H1 (cell line): Measurements from ENCODE around the gene KCNB1. TPM values are rescaled to one million over a fixed set of nuclear protein-coding genes. Genes with fewer than 3 reads are reported as not detected.

ENCODE experiments used
- CTCF ChIA-PET: fragments of 300-600 bp; sonication (Branson Sonifier 250); formaldehyde crosslinking; loops from one replicate; lab custom pipeline; 2021; ENCODE audit not compliant: partially characterized antibody; lab: Charles Lee
- POLR2A ChIA-PET: fragments of 300-600 bp; sonication (Branson Sonifier 250); formaldehyde crosslinking; loops from one replicate; lab custom pipeline; 2021; ENCODE audit warnings: inconsistent platforms; ENCODE audit not compliant: partially characterized antibody; lab: Charles Lee
- DNase-seq, 2 experiments: peaks; one replicate each; pipeline versions ENCODE4 v3.0.0 to v3.0.0-alpha.2; 2010 to 2022; ENCODE audit warnings: low spot score in 2 of 2, low read depth in 1 of 2, mixed read lengths in 1 of 2
- FAIRE-seq: peaks from 2 replicates; lab custom pipeline; 2011; peaks lifted over from hg19 to GRCh38; lab: Jason Lieb, UNC
- H2AFZ ChIP-seq: 2 replicates; pipeline ENCODE4 v1.8.1; 2012; ENCODE audit warnings: low read length, inconsistent platforms
- H2AK5ac ChIP-seq: 2 replicates; pipeline ENCODE4 v1.6.1; 2013; ENCODE audit warnings: low read depth, low read length
- H2BK120ac ChIP-seq: replicated peaks from 2 replicates; pipeline ENCODE3; 2013; ENCODE audit warnings: low read depth, low read length, inconsistent platforms
- H2BK12ac ChIP-seq: 2 replicates; pipeline ENCODE4 v1.6.1; 2013; ENCODE audit warnings: low read depth, low read length
- H2BK15ac ChIP-seq: 2 replicates; pipeline ENCODE4 v1.6.1; 2013; ENCODE audit warnings: low read length
- H2BK20ac ChIP-seq: 2 replicates; pipeline ENCODE4 v1.6.1; 2013; ENCODE audit warnings: low read length
- H2BK5ac ChIP-seq: 2 replicates; pipeline ENCODE4 v1.6.1; 2013; ENCODE audit warnings: low read depth, low read length
- H3K14ac ChIP-seq: 2 replicates; pipeline ENCODE4 v1.6.1; 2013; ENCODE audit warnings: inconsistent platforms; ENCODE audit not compliant: insufficient read length
- H3K18ac ChIP-seq: 2 replicates; pipeline ENCODE4 v1.6.1; 2013; ENCODE audit warnings: low read length; ENCODE audit errors: extremely low read depth
- H3K23ac ChIP-seq: 2 replicates; pipeline ENCODE4 v1.6.1; 2013; ENCODE audit warnings: inconsistent platforms; ENCODE audit not compliant: insufficient read length
- H3K23me2 ChIP-seq: 2 replicates; pipeline ENCODE4 v1.6.1; 2013; ENCODE audit warnings: low read depth, low read length
- H3K27ac ChIP-seq: 2 replicates; pipeline ENCODE4 v1.6.1; 2011; ENCODE audit warnings: low read depth, low read length, inconsistent platforms
- H3K27me3 ChIP-seq, 4 experiments: replicated peaks in 1 of 4; 1 replicate in 1 of 4; 2 replicates in 3 of 4; pipeline versions ENCODE4 v1.6.1 to v1.8.1; 2011 to 2013; ENCODE audit warnings: low read length in 3 of 4, mild to moderate bottlenecking in 3 of 4, inconsistent platforms in 2 of 4, mixed read lengths in 2 of 4, moderate library complexity in 1 of 4; ENCODE audit not compliant: control insufficient read depth in 3 of 4, insufficient read depth in 3 of 4; ENCODE audit errors: extremely low read depth in 1 of 4
- H3K36me3 ChIP-seq, 4 experiments: 2 replicates each; pipeline versions ENCODE4 v1.6.1 to v1.8.1; 2011 to 2013; ENCODE audit warnings: mild to moderate bottlenecking in 4 of 4, low read length in 3 of 4, moderate library complexity in 2 of 4, control low read depth in 1 of 4, inconsistent platforms in 1 of 4; ENCODE audit not compliant: insufficient read depth in 4 of 4, control insufficient read depth in 2 of 4
- H3K4ac ChIP-seq: replicated peaks from 2 replicates; pipeline ENCODE3; 2013; ENCODE audit warnings: low read length, low read depth, mixed read lengths, inconsistent platforms; ENCODE audit not compliant: insufficient read length
- H3K4me1 ChIP-seq, 4 experiments: replicated peaks in 1 of 4; 1 replicate in 1 of 4; 2 replicates in 3 of 4; pipeline versions ENCODE4 v1.6.1 to v1.8.1; 2011 to 2013; ENCODE audit warnings: low read length in 3 of 4, inconsistent platforms in 2 of 4, mixed read lengths in 1 of 4; ENCODE audit not compliant: insufficient read depth in 4 of 4, control insufficient read depth in 3 of 4
- H3K4me2 ChIP-seq, 2 experiments: 2 replicates each; pipeline versions ENCODE4 v1.6.1 to v1.8.1; 2011 to 2013; ENCODE audit warnings: low read depth in 2 of 2, low read length in 2 of 2, control low read depth in 1 of 2, inconsistent platforms in 1 of 2, mild to moderate bottlenecking in 1 of 2; ENCODE audit not compliant: insufficient read depth in 1 of 2
- H3K4me3 ChIP-seq, 4 experiments: fragments of 200-600, 300-600 bp in 1 of 4; sonication (generic), shearing (Covaris generic), sonication (Bioruptor Twin) in 1 of 4; 2 replicates each; pipeline versions ENCODE4 v1.5.1 to v1.8.1; 2011 to 2016; ENCODE audit warnings: low read length in 4 of 4, low read depth in 3 of 4, control low read depth in 2 of 4, inconsistent platforms in 2 of 4, mild to moderate bottlenecking in 2 of 4, mixed read lengths in 1 of 4, moderate library complexity in 1 of 4; ENCODE audit not compliant: insufficient read depth in 2 of 4; ENCODE audit errors: extremely low read depth in 1 of 4
- H3K56ac ChIP-seq: replicated peaks from 2 replicates; pipeline ENCODE3; 2013; ENCODE audit warnings: low read depth, mild to moderate bottlenecking, mixed read lengths, low read length, inconsistent platforms; ENCODE audit not compliant: insufficient read length
- H3K79me1 ChIP-seq: 2 replicates; pipeline ENCODE4 v1.6.1; 2013; ENCODE audit warnings: low read depth, low read length, control low read depth
- H3K79me2 ChIP-seq, 2 experiments: 2 replicates each; pipeline versions ENCODE4 v1.6.1 to v1.8.1; 2012 to 2013; ENCODE audit warnings: low read length in 2 of 2, mild to moderate bottlenecking in 2 of 2, inconsistent platforms in 1 of 2; ENCODE audit not compliant: insufficient read depth in 2 of 2, control insufficient read depth in 1 of 2
- H3K9ac ChIP-seq, 4 experiments: replicated peaks in 1 of 4; 1 replicate in 1 of 4; 2 replicates in 3 of 4; pipeline versions ENCODE4 v1.6.1 to v1.8.1; 2011 to 2013; ENCODE audit warnings: low read depth in 3 of 4, low read length in 3 of 4, control low read depth in 2 of 4, mild to moderate bottlenecking in 2 of 4, moderate library complexity in 2 of 4, inconsistent platforms in 1 of 4; ENCODE audit errors: extremely low read depth in 1 of 4
- H3K9me3 ChIP-seq, 2 experiments: 2 replicates each; pipeline versions ENCODE4 v1.6.1 to v1.8.1; 2012 to 2013; ENCODE audit warnings: mild to moderate bottlenecking in 2 of 2, moderate library complexity in 2 of 2, control low read depth in 1 of 2, inconsistent platforms in 1 of 2, low read depth in 1 of 2, low read length in 1 of 2, mixed read lengths in 1 of 2; ENCODE audit not compliant: insufficient read depth in 2 of 2
- H4K20me1 ChIP-seq, 2 experiments: replicated peaks in 1 of 2; 2 replicates each; pipeline versions ENCODE3 to v1.8.1; 2011 to 2013; ENCODE audit warnings: inconsistent platforms in 2 of 2, low read length in 2 of 2, mild to moderate bottlenecking in 1 of 2; ENCODE audit not compliant: insufficient read depth in 2 of 2, control insufficient read depth in 1 of 2
- H4K5ac ChIP-seq: 2 replicates; pipeline ENCODE4 v1.6.1; 2013; ENCODE audit warnings: low read length, low read depth, mixed read lengths, inconsistent platforms; ENCODE audit not compliant: insufficient read length
- H4K8ac ChIP-seq: 2 replicates; pipeline ENCODE4 v1.8.0; 2013; ENCODE audit warnings: mild to moderate bottlenecking, moderate library complexity, low read length, inconsistent platforms; ENCODE audit not compliant: insufficient read depth; ENCODE audit errors: extremely low read depth
- H4K91ac ChIP-seq: replicated peaks from 2 replicates; pipeline ENCODE3; 2013; ENCODE audit warnings: low read length, mixed read lengths, inconsistent platforms; ENCODE audit not compliant: insufficient read length
- CHD1 ChIP-seq: IDR thresholded peaks from 2 replicates; pipeline ENCODE4 v1.6.1; 2012; ENCODE audit warnings: low read depth, low read length, improper control_type of control experiment
- CHD2 ChIP-seq: IDR thresholded peaks from 2 replicates; pipeline ENCODE4 v1.6.1; 2012; ENCODE audit warnings: low read length, improper control_type of control experiment
- POU5F1 ChIP-seq: IDR thresholded peaks from 2 replicates; pipeline ENCODE4 v1.6.1; 2011; ENCODE audit warnings: low read depth, mild to moderate bottlenecking, low read length, moderate library complexity
- RBBP5 ChIP-seq: IDR thresholded peaks from 2 replicates; pipeline ENCODE4 v1.7.1; 2012; ENCODE audit warnings: low read depth, mild to moderate bottlenecking, inconsistent platforms, low read length, moderate library complexity, borderline replicate concordance
- WGBS, 2 experiments: shearing (Covaris generic) in 1 of 2; methylation state at CpG; one replicate each; pipeline versions ENCODE4 v1.1.6 to v1.1.7; 2013 to 2015; ENCODE audit warnings: low lambda C conversion rate in 2 of 2, mixed read lengths in 2 of 2, inconsistent platforms in 1 of 2, low coverage in 1 of 2, missing lambda C conversion rate in 1 of 2; ENCODE audit not compliant: insufficient replicate concordance in 2 of 2, insufficient coverage in 1 of 2, insufficient read length in 1 of 2; ENCODE audit errors: extremely low coverage in 1 of 2, missing lambda C conversion rate in 1 of 2; 5-methylcytosine and 5-hydroxymethylcytosine counted together
- polyA plus RNA-seq, 7 experiments: library from polyadenylated mRNA; depleted of rRNA in 3 of 7; stranded (reverse) in 5 of 7; unstranded in 2 of 7; fragments of >200 nt in 5 of 7; fragments of 200-250 nt in 2 of 7; gene quantifications; 1 replicate in 5 of 7; 2 replicates in 1 of 7; 4 replicates in 1 of 7; pipeline versions ENCODE4 v1.2.1 to v1.2.3, GENCODE V29; 2011 to 2013; ENCODE audit warnings: missing spikeins in 2 of 7, mixed read lengths in 2 of 7
- total RNA-seq: library from RNA; stranded (reverse); fragmentation: NEBNext Ultra II Directional; extraction: Animal tissue kit (Norgen Biotek cat#: 25700); gene quantifications from 2 replicates; pipeline ENCODE4 v1.2.1, GENCODE V29; 2021

Gene KCNB1
- total and polyA plus RNA-seq, 2 of the 8 experiments (the other 6 are each of a cell fraction or from before 2014, with no cell fraction given): 0.58 to 0.67 TPM

- H3K4me2 ChIP-seq: no peak overlapping the region
- peaks cover 0 to 2% (median 0%) of the 10 kb centered on the region in 4 experiments; a peak in 3 of 7 replicates for H3K27me3 ChIP-seq
- FAIRE-seq: no peak
- no peak overlapping the region for H3K4me3 ChIP-seq
- H3K23me2 ChIP-seq: peaks cover under 1% of the 10 kb centered on the region; the same call in 1 of the 2 replicates
- H3K4me1 ChIP-seq: no peaks in the 10 kb centered on the region
- no peak overlapping the region for H2AFZ ChIP-seq
- H3K79me2 ChIP-seq: no peaks in the 10 kb centered on the region
- no peak overlapping the region for H3K56ac ChIP-seq
- CTCF ChIA-PET: interaction anchor here (0.6 to 3.8 kb wide), 3 partner anchors 51 to 172 kb away, joined by 4 to 12 read pairs (median 4); no protein-coding TSS in a partner anchor
- H2AK5ac ChIP-seq: no peak overlapping the region
- no peak overlapping the region for H3K9ac ChIP-seq
- H4K8ac ChIP-seq: no peak overlapping the region
- H3K79me1 ChIP-seq: no peaks in the 10 kb centered on the region
- POLR2A ChIA-PET: no interaction called here
- H3K9me3 ChIP-seq: peaks cover 0 to 4% of the 10 kb centered on the region in 2 experiments; a peak in 1 of 4 replicates
- 85% methylated on average over 1 of the region's 1 CpG; no CpG with 5 or more reads in 1 of the 2 experiments for WGBS, 2 experiments
- H3K23ac ChIP-seq: no peak overlapping the region
- no peak overlapping the region for H3K14ac ChIP-seq
- no peak overlapping the region for H2BK5ac ChIP-seq
- H3K27ac ChIP-seq: no peak overlapping the region
- H2BK12ac ChIP-seq: no peak overlapping the region
- H2BK20ac ChIP-seq: no peak overlapping the region
- H4K91ac ChIP-seq: no peak overlapping the region
- no peak overlapping the region for H2BK15ac ChIP-seq
- no peak for DNase-seq
- no peak overlapping the region for H3K18ac ChIP-seq
- no peaks in the 10 kb centered on the region for H3K36me3 ChIP-seq
- no peak overlapping the region for H4K5ac ChIP-seq
- no peak overlapping the region for H3K4ac ChIP-seq
- TF ChIP-seq POU5F1: no peak
- no peak for TF ChIP-seq CHD2
- no peak for TF ChIP-seq CHD1
- TF ChIP-seq RBBP5: no peak
- no peak overlapping the region for H2BK120ac ChIP-seq
- H4K20me1 ChIP-seq: peaks cover 0 to 2% of the 10 kb centered on the region in 2 experiments
These were observed 8.2 kb upstream of the KCNB1 start for GRCh38 chr20:49490689-49491088.
